ENCODE results near the gene PCBP2.

Gene PCBP2

GRCh38 chr12:53502983-53503728 lies 51.3 kb downstream of the PCBP2 start:
- Mint-ChIP-seq H3K9me3 (no peaks in the 10 kb centered on the region), H3K27me3 (no peaks in the 10 kb centered on the region), H3K27ac (no peak overlapping the region), H3K36me3 (peaks cover 25% of the 10 kb centered on the region), H3K4me3 (no peak overlapping the region), H3K4me1 (peaks cover 42% of the 10 kb centered on the region)
- no peak for ATAC-seq

GRCh38 chr12:53504004-53504920 lies 52.4 kb downstream of the PCBP2 start:
- no peaks in the 10 kb centered on the region for H3K27me3 Mint-ChIP-seq
- ATAC-seq: no peak
- H3K36me3 Mint-ChIP-seq: peaks cover 25% of the 10 kb centered on the region
- no peak overlapping the region for H3K27ac Mint-ChIP-seq
- peaks cover 38% of the 10 kb centered on the region for H3K4me1 Mint-ChIP-seq
- no peaks in the 10 kb centered on the region for H3K9me3 Mint-ChIP-seq
- H3K4me3 Mint-ChIP-seq: no peak overlapping the region

DNA sequence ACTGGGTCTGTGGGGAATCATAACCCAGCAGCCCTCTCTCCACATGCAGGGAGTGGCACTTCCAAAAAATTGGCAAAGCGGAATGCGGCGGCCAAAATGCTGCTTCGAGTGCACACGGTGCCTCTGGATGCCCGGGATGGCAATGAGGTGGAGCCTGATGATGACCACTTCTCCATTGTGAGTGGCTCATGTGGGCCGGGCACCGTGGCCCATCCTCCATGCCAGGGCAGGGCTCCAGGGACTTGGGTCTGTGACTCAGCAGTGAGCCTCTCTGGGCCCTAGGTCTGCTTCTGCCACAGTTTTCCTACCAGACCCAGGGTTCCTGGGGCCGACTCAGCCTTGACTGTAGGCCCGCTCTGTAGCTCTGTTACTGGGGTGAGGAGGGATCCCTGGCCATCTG lies 53.2 kb downstream of the PCBP2 start:
- Mint-ChIP-seq H3K9me3 (no peaks in the 10 kb centered on the region), H3K27ac (no peak overlapping the region), H3K4me1 (peaks cover 33% of the 10 kb centered on the region), H3K27me3 (no peaks in the 10 kb centered on the region), H3K4me3 (no peak overlapping the region), H3K36me3 (peaks cover 25% of the 10 kb centered on the region)
- no peak for ATAC-seq

GRCh38 chr12:53505555-53506449 lies 53.9 kb downstream of the PCBP2 start:
- peaks cover 30% of the 10 kb centered on the region for H3K4me1 Mint-ChIP-seq
- peak overlapping the region; percentile 13 for H3K4me3 Mint-ChIP-seq
- H3K36me3 Mint-ChIP-seq: peaks cover 26% of the 10 kb centered on the region
- ATAC-seq: no peak
- no peaks in the 10 kb centered on the region for H3K27me3 Mint-ChIP-seq
- H3K9me3 Mint-ChIP-seq: no peaks in the 10 kb centered on the region
- peak overlapping the region; percentile 31 for H3K27ac Mint-ChIP-seq

GRCh38 chr12:53506450-53506785 lies 54.5 kb downstream of the PCBP2 start:
- no peaks in the 10 kb centered on the region for H3K27me3 Mint-ChIP-seq
- H3K4me3 Mint-ChIP-seq: no peak overlapping the region
- H3K4me1 Mint-ChIP-seq: peaks cover 30% of the 10 kb centered on the region
- peaks cover 32% of the 10 kb centered on the region for H3K36me3 Mint-ChIP-seq
- H3K9me3 Mint-ChIP-seq: no peaks in the 10 kb centered on the region
- no peak for ATAC-seq
- no peak overlapping the region for H3K27ac Mint-ChIP-seq

DNA sequence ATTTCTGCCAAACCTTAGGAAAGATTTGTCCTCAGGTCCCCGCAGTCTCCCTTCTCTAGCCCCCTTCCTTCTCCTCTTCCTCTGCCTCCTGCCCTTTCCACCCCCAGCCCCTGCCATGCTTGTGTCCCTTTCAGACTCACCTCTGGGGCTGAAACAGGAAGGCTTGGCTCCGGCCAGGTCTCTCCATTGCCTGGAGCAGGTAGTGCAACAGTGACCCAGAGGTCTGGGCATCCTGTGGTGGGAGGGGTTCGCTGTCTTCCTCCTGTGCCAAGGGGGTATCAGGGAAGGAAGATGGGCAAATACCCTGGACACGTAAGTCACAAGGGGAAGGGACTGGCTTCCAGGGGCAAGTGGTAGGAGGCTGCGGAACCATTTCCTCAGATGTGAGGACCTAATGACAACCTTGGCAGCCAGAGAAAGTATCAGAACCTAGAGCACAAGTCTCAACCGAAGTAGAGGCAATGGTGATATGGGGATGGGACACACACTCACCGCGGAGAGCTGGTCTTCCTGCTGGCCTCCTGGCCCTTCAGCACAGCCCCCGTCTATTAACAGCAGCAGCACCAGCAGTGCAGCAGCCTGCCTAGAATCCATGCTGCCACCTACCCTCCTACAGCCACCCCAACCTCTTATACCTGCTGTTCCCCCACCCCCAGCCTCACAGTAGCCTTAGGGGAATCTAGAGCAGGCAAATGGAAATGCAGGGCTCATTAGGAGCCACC lies 55.1 kb downstream of the PCBP2 start, which contains the start of gene NPFF:
Gene NPFF, minus strand, starts transcription at position 604 of the 722 bp plus-strand sequence. Its CDS starts 10 bp downstream, at position 594.
- Mint-ChIP-seq H3K27me3 (no peaks in the 10 kb centered on the region), H3K36me3 (peaks cover 37% of the 10 kb centered on the region), H3K4me3 (no peak within 1 kb of the TSS), H3K27ac (peak within 1 kb of the TSS; percentile 5), H3K9me3 (no peaks in the 10 kb centered on the region), H3K4me1 (peaks cover 24% of the 10 kb centered on the region)
- no peak for ATAC-seq

GRCh38 chr12:53507603-53507885 lies 55.6 kb downstream of the PCBP2 start:
- no peaks in the 10 kb centered on the region for H3K9me3 Mint-ChIP-seq
- H3K27me3 Mint-ChIP-seq: no peaks in the 10 kb centered on the region
- H3K27ac Mint-ChIP-seq: no peak overlapping the region
- no peak for ATAC-seq
- no peak overlapping the region for H3K4me3 Mint-ChIP-seq
- peaks cover 42% of the 10 kb centered on the region for H3K36me3 Mint-ChIP-seq
- peaks cover 20% of the 10 kb centered on the region for H3K4me1 Mint-ChIP-seq

GRCh38 chr12:53508534-53509170 lies 56.8 kb downstream of the PCBP2 start:
- Mint-ChIP-seq H3K9me3 (no peaks in the 10 kb centered on the region), H3K27me3 (no peaks in the 10 kb centered on the region), H3K4me3 (no peak overlapping the region), H3K4me1 (peaks cover 20% of the 10 kb centered on the region), H3K36me3 (peaks cover 45% of the 10 kb centered on the region), H3K27ac (peak overlapping the region; percentile 5)
- peak; percentile 93 for ATAC-seq

DNA sequence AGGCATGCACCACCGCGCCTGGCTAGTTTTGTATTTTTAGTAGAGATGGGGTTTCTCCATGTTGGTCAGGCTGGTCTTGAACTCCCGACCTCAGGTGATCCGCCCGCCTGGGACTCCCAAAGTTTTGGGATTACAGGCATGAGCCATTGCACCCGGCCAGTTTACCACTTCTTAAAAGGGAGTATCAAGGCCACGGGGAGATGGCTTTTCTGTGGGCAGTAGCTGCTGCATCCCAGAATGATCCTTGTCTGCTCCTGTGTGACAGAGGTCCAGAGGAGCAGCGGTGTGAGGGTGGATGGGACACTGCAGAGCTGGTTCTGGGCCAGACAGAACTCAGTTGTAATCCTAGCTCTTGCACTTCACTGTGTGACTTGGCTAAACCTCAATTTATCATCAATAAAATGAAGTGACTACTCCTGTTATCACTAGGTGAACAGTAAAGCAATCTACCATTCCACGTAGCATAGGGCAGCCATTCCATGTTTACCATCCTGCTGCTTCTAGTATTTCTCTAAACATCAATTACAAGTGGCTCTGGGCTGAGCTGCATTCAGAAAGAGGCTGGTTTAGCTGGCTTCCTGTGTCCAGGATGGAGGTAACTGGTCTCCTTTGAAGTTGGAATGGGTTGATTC lies 58.4 kb downstream of the PCBP2 start:
- no peak for ATAC-seq
- Mint-ChIP-seq H3K27me3 (no peaks in the 10 kb centered on the region), H3K4me3 (no peak overlapping the region), H3K27ac (peak overlapping the region; percentile 5), H3K36me3 (peaks cover 47% of the 10 kb centered on the region), H3K4me1 (peaks cover 8% of the 10 kb centered on the region), H3K9me3 (no peaks in the 10 kb centered on the region)

GRCh38 chr12:53513712-53514410 lies 62.0 kb downstream of the PCBP2 start:
- H3K4me3 Mint-ChIP-seq: no peak overlapping the region
- H3K27me3 Mint-ChIP-seq: no peaks in the 10 kb centered on the region
- peaks cover 48% of the 10 kb centered on the region for H3K36me3 Mint-ChIP-seq
- no peak for ATAC-seq
- no peak overlapping the region for H3K27ac Mint-ChIP-seq
- no peaks in the 10 kb centered on the region for H3K9me3 Mint-ChIP-seq
- H3K4me1 Mint-ChIP-seq: peaks cover 1% of the 10 kb centered on the region

- H3K9me3 Mint-ChIP-seq: no peaks in the 10 kb centered on the region
- no peak for ATAC-seq
- no peaks in the 10 kb centered on the region for H3K27me3 Mint-ChIP-seq
- peaks cover 48% of the 10 kb centered on the region for H3K36me3 Mint-ChIP-seq
- H3K4me3 Mint-ChIP-seq: no peak overlapping the region
- no peaks in the 10 kb centered on the region for H3K4me1 Mint-ChIP-seq
- H3K27ac Mint-ChIP-seq: peak overlapping the region; percentile 46
Observed at GRCh38 chr12:53514628-53515290, 62.9 kb downstream of the PCBP2 start.

- Mint-ChIP-seq H3K9me3 (no peaks in the 10 kb centered on the region), H3K27ac (peak overlapping the region; percentile 46), H3K36me3 (peaks cover 54% of the 10 kb centered on the region), H3K4me3 (no peak overlapping the region), H3K4me1 (peaks cover 5% of the 10 kb centered on the region), H3K27me3 (no peaks in the 10 kb centered on the region)
- no peak for ATAC-seq
Observed at GRCh38 chr12:53515291-53515680, 63.4 kb downstream of the PCBP2 start.
